Fibroblast of the aortic adventitia (primary cell): ENCODE data around the gene KCNJ10. TPM values are rescaled to one million over a fixed set of nuclear protein-coding genes. Genes with fewer than 3 reads are reported as not detected.

Source experiments
- DNase-seq: peaks from one replicate; pipeline ENCODE4 v3.0.0-alpha.2; 2010; ENCODE audit warnings: low read depth
- H3K4me3 ChIP-seq: 2 replicates; pipeline ENCODE4 v1.5.1; 2011; ENCODE audit warnings: low read depth, mild to moderate bottlenecking, control low read depth, low read length, moderate library complexity
- total RNA-seq: library from RNA; depleted of rRNA; stranded (reverse); fragments of >200 nt; gene quantifications from 2 replicates; pipeline ENCODE4 v1.2.3, GENCODE V29; 2012; ENCODE audit warnings: low replicate concordance
- TF ChIP-seq, protein P1 (sequence below): IDR thresholded peaks from 2 replicates; pipeline ENCODE4 v1.5.1; 2011; ENCODE audit warnings: mild to moderate bottlenecking, low read length, control low read depth, inconsistent platforms; ENCODE audit not compliant: insufficient read depth

The KCNJ10 gene
- total RNA-seq, 1 donor, result not detected

- no peak for DNase-seq
- H3K4me3 ChIP-seq, result no peak overlapping the region
- TF ChIP-seq, protein P1, sequence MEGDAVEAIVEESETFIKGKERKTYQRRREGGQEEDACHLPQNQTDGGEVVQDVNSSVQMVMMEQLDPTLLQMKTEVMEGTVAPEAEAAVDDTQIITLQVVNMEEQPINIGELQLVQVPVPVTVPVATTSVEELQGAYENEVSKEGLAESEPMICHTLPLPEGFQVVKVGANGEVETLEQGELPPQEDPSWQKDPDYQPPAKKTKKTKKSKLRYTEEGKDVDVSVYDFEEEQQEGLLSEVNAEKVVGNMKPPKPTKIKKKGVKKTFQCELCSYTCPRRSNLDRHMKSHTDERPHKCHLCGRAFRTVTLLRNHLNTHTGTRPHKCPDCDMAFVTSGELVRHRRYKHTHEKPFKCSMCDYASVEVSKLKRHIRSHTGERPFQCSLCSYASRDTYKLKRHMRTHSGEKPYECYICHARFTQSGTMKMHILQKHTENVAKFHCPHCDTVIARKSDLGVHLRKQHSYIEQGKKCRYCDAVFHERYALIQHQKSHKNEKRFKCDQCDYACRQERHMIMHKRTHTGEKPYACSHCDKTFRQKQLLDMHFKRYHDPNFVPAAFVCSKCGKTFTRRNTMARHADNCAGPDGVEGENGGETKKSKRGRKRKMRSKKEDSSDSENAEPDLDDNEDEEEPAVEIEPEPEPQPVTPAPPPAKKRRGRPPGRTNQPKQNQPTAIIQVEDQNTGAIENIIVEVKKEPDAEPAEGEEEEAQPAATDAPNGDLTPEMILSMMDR, result no peak
Measured at GRCh38 chr1:159949981-159950381, 120.0 kb downstream of the KCNJ10 start.

DNA sequence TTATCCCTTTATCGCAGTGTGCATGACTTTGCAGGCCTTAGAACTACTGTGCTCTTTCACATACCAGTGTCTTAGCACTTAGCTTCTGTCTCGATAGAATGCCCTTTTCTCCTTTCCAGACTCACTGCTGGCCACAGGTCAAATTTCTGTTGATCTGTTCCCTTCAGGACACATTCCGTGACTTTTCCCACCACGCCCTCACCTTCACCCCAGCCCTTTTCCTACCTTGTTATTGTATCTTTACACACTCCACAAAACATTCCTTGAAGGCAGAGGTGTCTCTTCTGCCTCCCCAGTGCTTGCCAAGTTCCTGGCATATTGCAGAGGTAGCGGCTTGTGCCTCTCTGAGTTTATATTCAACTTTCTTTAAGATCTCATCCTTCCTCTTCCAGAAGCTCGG lies 120.8 kb downstream of the KCNJ10 start:
- DNase-seq, result no peak
- TF ChIP-seq, protein P1, result no peak
- H3K4me3 ChIP-seq, result no peak overlapping the region

Other genes with a start within 250 kb of the KCNJ10 start
- not detected in 2 replicates for gene SLAMF8, start 243.3 kb downstream of the KCNJ10 start, total RNA-seq
- not detected in 2 replicates for gene VSIG8, start 207.5 kb downstream of the KCNJ10 start, total RNA-seq
- gene CFAP45, start 170.0 kb downstream of the KCNJ10 start, total RNA-seq, result 0.27 and 1.4 TPM in 2 replicates
- 62.4 and 228 TPM in 2 replicates for gene TAGLN2, start 144.7 kb downstream of the KCNJ10 start, total RNA-seq
- 2.0 TPM in 1 of 2 replicates, not detected in the other for gene IGSF9, start 124.5 kb downstream of the KCNJ10 start, total RNA-seq
- not detected in 2 replicates for gene SLAMF9, start 115.9 kb downstream of the KCNJ10 start, total RNA-seq
- 3.3 and 7.7 TPM in 2 replicates for gene PIGM, start 38.2 kb downstream of the KCNJ10 start, total RNA-seq
- gene KCNJ9, start 11.4 kb upstream of the KCNJ10 start, total RNA-seq, result 0.08 TPM in 1 of 2 replicates, not detected in the other
- gene IGSF8, start 28.5 kb upstream of the KCNJ10 start, total RNA-seq, result 10.1 and 10.8 TPM in 2 replicates
- 0.27 TPM in 1 of 2 replicates, not detected in the other for gene ATP1A2, start 45.6 kb upstream of the KCNJ10 start, total RNA-seq
- not detected in 2 replicates for gene ATP1A4, start 81.4 kb upstream of the KCNJ10 start, total RNA-seq
- gene CASQ1, start 120.4 kb upstream of the KCNJ10 start, total RNA-seq, result 0.18 TPM in 1 of 2 replicates, not detected in the other
- 72.1 and 224 TPM in 2 replicates for gene PEA15, start 135.2 kb upstream of the KCNJ10 start, total RNA-seq
- gene DCAF8, start 192.4 kb upstream of the KCNJ10 start, total RNA-seq, result 63.0 and 76.6 TPM in 2 replicates
- 39.1 and 55.1 TPM in 2 replicates for gene PEX19, start 215.0 kb upstream of the KCNJ10 start, total RNA-seq